Measurements from ENCODE around the gene MALRD1. TPM values are rescaled to one million over a fixed set of nuclear protein-coding genes. Genes with fewer than 3 reads are reported as not detected.

MALRD1 gene
- total and polyA plus RNA-seq, 2 of the 8 experiments (the other 6 are each of a cell fraction or from before 2014, with no cell fraction given), result 0.32 to 0.35 TPM

GRCh38 chr10:19778996-19779395, 730.4 kb downstream of the MALRD1 start:
- FAIRE-seq, result no peak
- no peak overlapping the region for H2BK15ac ChIP-seq (ENCODE audit: low read length)

More at GRCh38 chr10:19778996-19779395, 730.4 kb downstream of the MALRD1 start:
- H3K9ac ChIP-seq (replicated peaks in 1 of 4; ENCODE audit: extremely low read depth in 1 of 4, low read depth in 3 of 4, low read length in 3 of 4), result no peak overlapping the region
- TF ChIP-seq SIRT6 (IDR thresholded peaks at IDR 0.05; ENCODE audit: low read length), result no peak
- TF ChIP-seq TAF1 (IDR thresholded peaks at IDR 0.05; ENCODE audit: low read depth, low read length), result no peak
- TF ChIP-seq KDM4A (IDR thresholded peaks at IDR 0.05; ENCODE audit: low read depth, low read length, severe bottlenecking), result no peak
- no peak for TF ChIP-seq JUN (IDR thresholded peaks at IDR 0.05; ENCODE audit: low read depth, low read length)
- TF ChIP-seq BRCA1 (IDR thresholded peaks at IDR 0.05; ENCODE audit: low read depth, low read length), result no peak
- TF ChIP-seq SP1 (IDR thresholded peaks at IDR 0.05; ENCODE audit: low read depth, low read length), result no peak
- no peak for TF ChIP-seq KDM1A (IDR thresholded peaks at IDR 0.05; ENCODE audit: borderline replicate concordance, low read length)
- TF ChIP-seq ZNF274 (IDR thresholded peaks at IDR 0.05; ENCODE audit: borderline replicate concordance, extremely low read depth, low read length), result no peak
- TF ChIP-seq HDAC2 (IDR thresholded peaks at IDR 0.05; ENCODE audit: borderline replicate concordance in 1 of 2, low read depth in 2 of 2, low read length in 2 of 2), result no peak
- no peak for TF ChIP-seq MAFK (IDR thresholded peaks at IDR 0.05; ENCODE audit: low read depth, low read length)
- no peak for TF ChIP-seq CEBPB (IDR thresholded peaks at IDR 0.05; ENCODE audit: low read depth, low read length)
- no peak for TF ChIP-seq TAF7 (optimal IDR thresholded peaks at IDR 0.05; ENCODE audit: borderline replicate concordance, low read depth, low read length)
- no peak overlapping the region for H2BK120ac ChIP-seq (replicated peaks; ENCODE audit: low read depth, low read length)
- no peaks in the 10 kb centered on the region for H3K23me2 ChIP-seq (ENCODE audit: low read depth, low read length)
- H3K4me1 ChIP-seq (replicated peaks in 1 of 4; ENCODE audit: control insufficient read depth in 3 of 4, insufficient read depth in 4 of 4, low read length in 3 of 4), result no peaks in the 10 kb centered on the region; a peak in 1 of 7 replicates
- no peaks in the 10 kb centered on the region for H4K20me1 ChIP-seq (replicated peaks in 1 of 2; ENCODE audit: control insufficient read depth in 1 of 2, insufficient read depth in 2 of 2, low read length in 2 of 2)
- no peak overlapping the region for H2AFZ ChIP-seq (ENCODE audit: low read length)
- CTCF ChIA-PET (ENCODE audit: partially characterized antibody), result interaction anchor here (1.6 kb wide), 1 partner anchor 11 kb away, joined by 9 read pairs; no protein-coding TSS in a partner anchor
- no peak overlapping the region for H3K18ac ChIP-seq (ENCODE audit: extremely low read depth, low read length)
- H4K8ac ChIP-seq (ENCODE audit: extremely low read depth, insufficient read depth, low read length), result no peak overlapping the region
- DNase-seq (ENCODE audit: low read depth in 1 of 2, low spot score in 2 of 2), result no peak
- WGBS, 2 experiments (ENCODE audit: extremely low coverage in 1 of 2, insufficient coverage in 1 of 2, insufficient read length in 1 of 2, insufficient replicate concordance in 2 of 2, low coverage in 1 of 2, low lambda C conversion rate in 2 of 2, missing lambda C conversion rate in 1 of 2), result 86% methylated on average over 2 of the region's 2 CpGs; no CpG with 5 or more reads in 1 of the 2 experiments
- no peak overlapping the region for H3K4ac ChIP-seq (replicated peaks; ENCODE audit: insufficient read length, low read depth, low read length)
- H2BK12ac ChIP-seq (ENCODE audit: low read depth, low read length), result no peak overlapping the region
- no peak overlapping the region for H4K5ac ChIP-seq (ENCODE audit: insufficient read length, low read depth, low read length)
- H3K27ac ChIP-seq (ENCODE audit: low read depth, low read length), result no peak overlapping the region
- no peak overlapping the region for H3K4me3 ChIP-seq (ENCODE audit: extremely low read depth in 1 of 4, insufficient read depth in 2 of 4, low read depth in 3 of 4, low read length in 4 of 4)
- no peak overlapping the region for H3K23ac ChIP-seq (ENCODE audit: insufficient read length)
- no peak overlapping the region for H3K14ac ChIP-seq (ENCODE audit: insufficient read length)
- H3K36me3 ChIP-seq (ENCODE audit: control insufficient read depth in 2 of 4, insufficient read depth in 4 of 4, low read length in 3 of 4), result no peaks in the 10 kb centered on the region
- H2BK20ac ChIP-seq (ENCODE audit: low read length), result no peak overlapping the region
- H2BK5ac ChIP-seq (ENCODE audit: low read depth, low read length), result no peak overlapping the region
- no peak overlapping the region for H4K91ac ChIP-seq (replicated peaks; ENCODE audit: insufficient read length, low read length)
- no peaks in the 10 kb centered on the region for H3K9me3 ChIP-seq (ENCODE audit: insufficient read depth in 2 of 2, low read depth in 1 of 2, low read length in 1 of 2)
- no peaks in the 10 kb centered on the region for H3K79me2 ChIP-seq (ENCODE audit: control insufficient read depth in 1 of 2, insufficient read depth in 2 of 2, low read length in 2 of 2)
- no peaks in the 10 kb centered on the region for H3K27me3 ChIP-seq (replicated peaks in 1 of 4; ENCODE audit: control insufficient read depth in 3 of 4, extremely low read depth in 1 of 4, insufficient read depth in 3 of 4, low read length in 3 of 4)
- H3K56ac ChIP-seq (replicated peaks; ENCODE audit: insufficient read length, low read depth, low read length), result no peak overlapping the region
- POLR2A ChIA-PET (ENCODE audit: partially characterized antibody), result no interaction called here
- no peak overlapping the region for H2AK5ac ChIP-seq (ENCODE audit: low read depth, low read length)
- no peaks in the 10 kb centered on the region for H3K79me1 ChIP-seq (ENCODE audit: low read depth, low read length)
- H3K4me2 ChIP-seq (ENCODE audit: insufficient read depth in 1 of 2, low read depth in 2 of 2, low read length in 2 of 2), result no peak overlapping the region
